ENCODE data around the gene GDF3.
"Not testable (repeated sequence)": the region's sequence is repeated elsewhere in the genome, so short reads cannot be mapped to it uniquely, and the experiment has no call there.

GDF3 gene

GRCh38 chr12:7695566-7696197 is at the start of gene GDF3:
Gene GDF3, minus strand, starts transcription at chr12:7695775. Its CDS starts 47 bp downstream, at chr12:7695728.
- TF ChIP-seq, protein P1, sequence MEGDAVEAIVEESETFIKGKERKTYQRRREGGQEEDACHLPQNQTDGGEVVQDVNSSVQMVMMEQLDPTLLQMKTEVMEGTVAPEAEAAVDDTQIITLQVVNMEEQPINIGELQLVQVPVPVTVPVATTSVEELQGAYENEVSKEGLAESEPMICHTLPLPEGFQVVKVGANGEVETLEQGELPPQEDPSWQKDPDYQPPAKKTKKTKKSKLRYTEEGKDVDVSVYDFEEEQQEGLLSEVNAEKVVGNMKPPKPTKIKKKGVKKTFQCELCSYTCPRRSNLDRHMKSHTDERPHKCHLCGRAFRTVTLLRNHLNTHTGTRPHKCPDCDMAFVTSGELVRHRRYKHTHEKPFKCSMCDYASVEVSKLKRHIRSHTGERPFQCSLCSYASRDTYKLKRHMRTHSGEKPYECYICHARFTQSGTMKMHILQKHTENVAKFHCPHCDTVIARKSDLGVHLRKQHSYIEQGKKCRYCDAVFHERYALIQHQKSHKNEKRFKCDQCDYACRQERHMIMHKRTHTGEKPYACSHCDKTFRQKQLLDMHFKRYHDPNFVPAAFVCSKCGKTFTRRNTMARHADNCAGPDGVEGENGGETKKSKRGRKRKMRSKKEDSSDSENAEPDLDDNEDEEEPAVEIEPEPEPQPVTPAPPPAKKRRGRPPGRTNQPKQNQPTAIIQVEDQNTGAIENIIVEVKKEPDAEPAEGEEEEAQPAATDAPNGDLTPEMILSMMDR (conservative IDR thresholded peaks at IDR 0.05), result no peak
- no peak for TF ChIP-seq ZFX (IDR thresholded peaks at IDR 0.05)
- H3K27ac ChIP-seq, result no peak within 1 kb of the TSS

DNA sequence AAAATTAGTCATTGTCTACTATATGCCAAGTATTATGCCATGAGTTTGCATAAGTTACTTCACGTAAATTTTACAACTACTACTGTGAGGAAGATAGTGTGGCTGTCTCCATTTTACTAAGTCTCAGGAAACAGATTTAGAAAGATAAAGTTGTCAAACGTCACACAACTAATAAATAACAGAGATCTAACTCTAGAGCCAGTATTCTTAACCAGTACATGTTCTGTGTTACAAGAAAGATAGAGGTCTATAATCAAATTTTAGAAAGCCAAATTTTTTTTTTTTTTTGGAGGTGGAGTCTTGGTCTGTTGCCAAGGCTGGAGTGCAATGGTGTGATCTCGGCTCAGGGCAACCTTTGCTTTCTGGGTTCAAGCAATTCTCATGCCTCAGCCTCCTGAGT is 37.4 kb upstream of the GDF3 start:
- TF ChIP-seq, protein P1 (conservative IDR thresholded peaks at IDR 0.05), result no peak
- TF ChIP-seq ZFX (IDR thresholded peaks at IDR 0.05), result no peak

GRCh38 chr12:7731486-7731885 is 35.9 kb upstream of the GDF3 start:
- no peak overlapping the region for H3K27ac ChIP-seq
- no peak for TF ChIP-seq ZFX (IDR thresholded peaks at IDR 0.05)
- TF ChIP-seq, protein P1 (conservative IDR thresholded peaks at IDR 0.05), result no peak

More for the DNA sequence above, 37.4 kb upstream of the GDF3 start:
- no peak overlapping the region; the same call in 1 of the 2 replicates for H3K27ac ChIP-seq

DNA sequence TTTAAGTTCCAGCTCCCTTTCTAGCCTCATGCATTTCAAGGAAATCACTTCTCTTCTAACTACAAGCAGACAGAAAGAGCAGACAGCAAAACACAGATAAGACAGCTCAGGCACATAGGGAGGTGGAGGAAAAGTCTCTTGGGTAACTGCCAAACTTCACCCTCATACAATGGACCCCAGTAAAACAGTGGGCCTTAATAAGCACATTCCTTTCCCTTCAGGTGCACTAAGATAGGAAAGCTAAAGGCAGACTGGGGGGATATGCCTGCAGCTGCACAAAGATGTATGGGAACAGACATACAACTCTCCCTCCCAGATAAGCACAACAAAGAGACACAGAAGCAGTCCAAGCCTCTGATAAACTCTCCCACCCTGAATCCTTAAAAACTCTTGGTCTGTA is 35.4 kb upstream of the GDF3 start:
- H3K27ac ChIP-seq, result not testable (repeated sequence)

GRCh38 chr12:7729746-7730145 is 34.2 kb upstream of the GDF3 start:
- no peak for TF ChIP-seq ZFX (IDR thresholded peaks at IDR 0.05)
- TF ChIP-seq, protein P1 (conservative IDR thresholded peaks at IDR 0.05), result no peak
- H3K27ac ChIP-seq, result no peak overlapping the region

DNA sequence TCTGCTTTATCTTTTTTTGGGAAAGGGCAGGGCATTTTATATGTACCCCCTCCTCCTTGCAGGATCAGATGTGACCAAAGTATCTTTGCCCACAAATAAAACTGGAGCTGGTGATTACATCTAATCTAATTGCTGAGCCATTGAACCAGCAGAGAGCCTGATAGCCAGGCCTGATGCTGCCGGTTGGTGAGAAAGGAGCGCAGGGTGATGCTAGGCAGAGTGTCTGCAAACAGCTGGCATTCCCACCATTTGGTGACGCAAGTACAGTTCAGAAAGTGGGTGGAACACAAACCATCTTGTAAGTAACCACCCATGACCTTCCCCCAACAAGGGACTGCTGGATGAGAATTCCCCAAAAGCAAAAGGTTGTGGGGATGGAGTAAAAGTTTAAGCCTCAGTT is 28.4 kb upstream of the GDF3 start:
- TF ChIP-seq, protein P1 (conservative IDR thresholded peaks at IDR 0.05), result no peak
- TF ChIP-seq ZFX (IDR thresholded peaks at IDR 0.05), result no peak
- no peak overlapping the region for H3K27ac ChIP-seq

DNA sequence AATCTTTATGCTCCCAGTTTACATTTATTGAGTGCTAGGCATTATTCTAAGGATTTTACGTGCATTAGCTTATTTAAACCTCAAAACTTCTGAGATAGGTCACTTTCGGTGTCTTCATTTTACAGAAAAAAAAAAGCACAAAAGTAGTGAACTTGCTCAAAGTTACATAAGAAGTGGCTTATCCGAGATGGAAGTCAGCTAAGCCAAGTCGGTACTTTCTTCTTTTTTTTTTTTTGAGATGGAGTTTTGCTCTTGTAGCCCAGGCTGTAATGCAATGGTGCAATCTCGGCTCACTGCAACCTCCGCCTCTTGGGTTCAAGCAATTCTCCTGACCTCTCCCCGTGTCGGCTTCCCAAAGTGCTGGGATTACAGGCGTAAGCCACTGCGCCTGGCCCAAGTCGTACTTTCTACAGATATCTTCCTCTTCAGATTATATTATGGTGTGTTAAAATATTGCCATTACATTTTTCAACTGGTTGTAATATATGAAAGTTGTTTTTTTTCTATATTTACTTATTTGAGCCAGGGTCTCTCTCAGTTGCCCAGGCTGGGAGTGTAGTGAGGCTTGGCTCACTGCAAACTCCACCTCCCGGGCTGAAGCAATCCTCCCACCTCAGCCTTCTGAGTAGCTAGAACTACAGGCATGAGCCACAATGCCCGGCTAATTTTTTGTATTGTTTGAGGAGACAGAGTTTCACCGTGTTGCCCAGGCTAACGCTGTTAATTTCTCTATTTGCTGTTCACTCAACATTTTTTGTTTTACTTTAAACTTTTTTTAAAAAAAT is 24.6 kb upstream of the GDF3 start:
- H3K27ac ChIP-seq, result no peak overlapping the region
- TF ChIP-seq, protein P1 (conservative IDR thresholded peaks at IDR 0.05), result no peak
- TF ChIP-seq ZFX (IDR thresholded peaks at IDR 0.05), result no peak
